Loucy (cell line): ENCODE results near the gene ZCCHC2.

Experiments used
- H2AFZ ChIP-seq: fragments of 200-600 bp; sonication (generic); 2 replicates; pipeline ENCODE4 v1.6.0; 2016; ENCODE audit warnings: antibody characterized with exemption, mild to moderate bottlenecking, low read length, moderate library complexity
- H3F3A ChIP-seq: fragments of 200-600 bp; 2 replicates; pipeline ENCODE4 v1.6.0; 2016; ENCODE audit warnings: antibody characterized with exemption, low read depth, mild to moderate bottlenecking
- H3K27me3 ChIP-seq: fragments of 200-600 bp; sonication (generic); 2 replicates; pipeline ENCODE4 v1.6.1; 2014; ENCODE audit warnings: low read length, mild to moderate bottlenecking; ENCODE audit not compliant: insufficient read depth, poor library complexity, severe bottlenecking
- H3K36me3 ChIP-seq: fragments of 200-600 bp; sonication (generic); 2 replicates; pipeline ENCODE4 v1.6.1; 2016; ENCODE audit warnings: low read length; ENCODE audit not compliant: insufficient read depth
- H3K4me1 ChIP-seq: fragments of 200-600 bp; sonication (generic); 2 replicates; pipeline ENCODE4 v1.5.1; 2014; ENCODE audit warnings: low read length, mild to moderate bottlenecking; ENCODE audit not compliant: insufficient read depth, poor library complexity, severe bottlenecking
- H3K4me2 ChIP-seq: fragments of 200-600 bp; sonication (generic); 2 replicates; pipeline ENCODE4 v1.6.0; 2014; ENCODE audit warnings: antibody characterized with exemption, low read length, low read depth, mild to moderate bottlenecking; ENCODE audit not compliant: poor library complexity, severe bottlenecking
- H3K4me3 ChIP-seq: fragments of 200-600 bp; sonication (generic); 2 replicates; pipeline ENCODE4 v1.5.1; 2014; ENCODE audit warnings: low read length, mild to moderate bottlenecking, mixed read lengths; ENCODE audit not compliant: poor library complexity, severe bottlenecking
- H3K79me2 ChIP-seq: fragments of 200-600 bp; sonication (generic); 2 replicates; pipeline ENCODE4 v1.6.1; 2014; ENCODE audit warnings: low read length; ENCODE audit not compliant: insufficient read depth
- H3K9ac ChIP-seq: fragments of 200-600 bp; sonication (generic); 2 replicates; pipeline ENCODE4 v1.6.0; 2014; ENCODE audit warnings: mild to moderate bottlenecking, low read depth, low read length, moderate library complexity; ENCODE audit not compliant: poor library complexity, severe bottlenecking
- H3K9me2 ChIP-seq: fragments of 200-600 bp; sonication (generic); replicated peaks from 2 replicates; pipeline ENCODE4 v1.6.1; 2016; ENCODE audit warnings: low read depth, low read length, mixed read lengths
- H3K9me3 ChIP-seq: fragments of 200-600 bp; sonication (generic); 2 replicates; pipeline ENCODE4 v1.6.1; 2014; ENCODE audit warnings: mild to moderate bottlenecking, antibody characterized with exemption, low read length, low read depth; ENCODE audit not compliant: insufficient read depth
- H4K20me1 ChIP-seq: fragments of 200-600 bp; sonication (generic); 2 replicates; pipeline ENCODE4 v1.6.0; 2014; ENCODE audit warnings: antibody characterized with exemption, low read length, mild to moderate bottlenecking; ENCODE audit not compliant: insufficient read depth, poor library complexity, severe bottlenecking
- CTCF ChIP-seq: fragments of 200-600 bp; sonication (generic); conservative IDR thresholded peaks from 2 replicates; pipeline ENCODE4 v1.5.1; 2014; ENCODE audit warnings: mild to moderate bottlenecking, antibody characterized with exemption, low read length
- EZH2phosphoT487 ChIP-seq: fragments of 200-600 bp; IDR thresholded peaks from 2 replicates; pipeline ENCODE4 v1.6.1; 2018; ENCODE audit warnings: antibody characterized with exemption, mild to moderate bottlenecking, moderate library complexity, borderline replicate concordance

The ZCCHC2 gene

GRCh38 chr18:62612776-62613175 lies 90.0 kb downstream of the ZCCHC2 start:
- no peaks in the 10 kb centered on the region for H3K9me3 ChIP-seq
- H2AFZ ChIP-seq, result no peak overlapping the region
- H3K4me1 ChIP-seq, result no peaks in the 10 kb centered on the region
- no peak overlapping the region for H3K4me2 ChIP-seq
- H3K4me3 ChIP-seq, result no peak overlapping the region
- no peaks in the 10 kb centered on the region for H4K20me1 ChIP-seq
- TF ChIP-seq EZH2phosphoT487 (no peak), CTCF (no peak)
- H3F3A ChIP-seq, result no peaks in the 10 kb centered on the region
- no peaks in the 10 kb centered on the region for H3K27me3 ChIP-seq
- H3K9me2 ChIP-seq, result no peaks in the 10 kb centered on the region
- no peak overlapping the region for H3K9ac ChIP-seq
- no peaks in the 10 kb centered on the region for H3K79me2 ChIP-seq
- H3K36me3 ChIP-seq, result no peaks in the 10 kb centered on the region

- H3K79me2 ChIP-seq, result no peaks in the 10 kb centered on the region
- H3K36me3 ChIP-seq, result no peaks in the 10 kb centered on the region
- H4K20me1 ChIP-seq, result no peaks in the 10 kb centered on the region
- no peaks in the 10 kb centered on the region for H3K4me1 ChIP-seq
- H3K9me3 ChIP-seq, result no peaks in the 10 kb centered on the region
- no peaks in the 10 kb centered on the region for H3K27me3 ChIP-seq
- H3K9me2 ChIP-seq, result no peaks in the 10 kb centered on the region
- H3K9ac ChIP-seq, result no peak overlapping the region
- H3F3A ChIP-seq, result no peaks in the 10 kb centered on the region
- no peak overlapping the region for H3K4me2 ChIP-seq
- TF ChIP-seq CTCF (no peak), EZH2phosphoT487 (no peak)
- no peak overlapping the region for H2AFZ ChIP-seq
- H3K4me3 ChIP-seq, result no peak overlapping the region
Observed at GRCh38 chr18:62614494-62614893, 91.7 kb downstream of the ZCCHC2 start.

- no peaks in the 10 kb centered on the region for H3K9me3 ChIP-seq
- no peak overlapping the region for H3K9ac ChIP-seq
- no peak overlapping the region for H3K4me3 ChIP-seq
- H3K79me2 ChIP-seq, result no peaks in the 10 kb centered on the region
- H3K4me2 ChIP-seq, result no peak overlapping the region
- no peaks in the 10 kb centered on the region for H3K4me1 ChIP-seq
- no peaks in the 10 kb centered on the region for H3F3A ChIP-seq
- no peak for TF ChIP-seq CTCF
- no peak for TF ChIP-seq EZH2phosphoT487
- H2AFZ ChIP-seq, result no peak overlapping the region
- H3K27me3 ChIP-seq, result no peaks in the 10 kb centered on the region
- H3K36me3 ChIP-seq, result no peaks in the 10 kb centered on the region
- no peaks in the 10 kb centered on the region for H3K9me2 ChIP-seq
- H4K20me1 ChIP-seq, result no peaks in the 10 kb centered on the region
Observed at GRCh38 chr18:62616331-62616805, 93.5 kb downstream of the ZCCHC2 start.
